GM18861 (cell line): ENCODE measurements around the gene BEAN1.

Experiments used
- ATAC-seq: cut with Tn5 transposase; IDR thresholded peaks from one replicate; pipeline ENCODE4 v1.9.1; 2021; ENCODE audit not compliant: unreplicated experiment

BEAN1 gene

GRCh38 chr16:66469291-66469946 is 42.3 kb downstream of the BEAN1 start:
- no peak for ATAC-seq

- ATAC-seq, result no peak
Observed at GRCh38 chr16:66469947-66470546, 43.0 kb downstream of the BEAN1 start.

GRCh38 chr16:66470556-66470955 is 43.5 kb downstream of the BEAN1 start:
- no peak for ATAC-seq

- ATAC-seq, result no peak
Observed at GRCh38 chr16:66471264-66471663, 44.2 kb downstream of the BEAN1 start.

- no peak for ATAC-seq
Observed at GRCh38 chr16:66471716-66472393, 44.8 kb downstream of the BEAN1 start.

GRCh38 chr16:66473051-66473571 is 46.0 kb downstream of the BEAN1 start:
- ATAC-seq, result no peak

- ATAC-seq, result no peak
Observed at GRCh38 chr16:66473654-66474519, 46.8 kb downstream of the BEAN1 start.

GRCh38 chr16:66474750-66475199 is 47.7 kb downstream of the BEAN1 start:
- peak; percentile 76 for ATAC-seq

GRCh38 chr16:66475232-66475631 is 48.1 kb downstream of the BEAN1 start:
- ATAC-seq, result no peak

GRCh38 chr16:66476328-66477027 is 49.4 kb downstream of the BEAN1 start:
- no peak for ATAC-seq

GRCh38 chr16:66477028-66477515 is 50.0 kb downstream of the BEAN1 start:
- no peak for ATAC-seq

GRCh38 chr16:66478733-66479511 is 51.8 kb downstream of the BEAN1 start:
- ATAC-seq, result peak; percentile 70

GRCh38 chr16:66479661-66480264 is 52.7 kb downstream of the BEAN1 start:
- no peak for ATAC-seq

GRCh38 chr16:66480265-66481080 is 53.4 kb downstream of the BEAN1 start:
- ATAC-seq, result no peak

GRCh38 chr16:66481081-66481942 is 54.2 kb downstream of the BEAN1 start:
- no peak for ATAC-seq

GRCh38 chr16:66481943-66482390 is 54.9 kb downstream of the BEAN1 start:
- ATAC-seq, result no peak
